GM19351 (cell line): ENCODE measurements around the gene NDUFB4.
A peak's percentile ranks its signal among the peaks of the same experiment; 100 is the strongest.
"Not testable (repeated sequence)": the region's sequence is repeated elsewhere in the genome, so short reads cannot be mapped to it uniquely, and the experiment has no call there.

Experiments used
- ATAC-seq: cut with Tn5 transposase; IDR thresholded peaks from one replicate; pipeline ENCODE4 v1.9.1; 2021; ENCODE audit warnings: mild to moderate bottlenecking, moderate library complexity; ENCODE audit not compliant: unreplicated experiment

Gene NDUFB4

DNA sequence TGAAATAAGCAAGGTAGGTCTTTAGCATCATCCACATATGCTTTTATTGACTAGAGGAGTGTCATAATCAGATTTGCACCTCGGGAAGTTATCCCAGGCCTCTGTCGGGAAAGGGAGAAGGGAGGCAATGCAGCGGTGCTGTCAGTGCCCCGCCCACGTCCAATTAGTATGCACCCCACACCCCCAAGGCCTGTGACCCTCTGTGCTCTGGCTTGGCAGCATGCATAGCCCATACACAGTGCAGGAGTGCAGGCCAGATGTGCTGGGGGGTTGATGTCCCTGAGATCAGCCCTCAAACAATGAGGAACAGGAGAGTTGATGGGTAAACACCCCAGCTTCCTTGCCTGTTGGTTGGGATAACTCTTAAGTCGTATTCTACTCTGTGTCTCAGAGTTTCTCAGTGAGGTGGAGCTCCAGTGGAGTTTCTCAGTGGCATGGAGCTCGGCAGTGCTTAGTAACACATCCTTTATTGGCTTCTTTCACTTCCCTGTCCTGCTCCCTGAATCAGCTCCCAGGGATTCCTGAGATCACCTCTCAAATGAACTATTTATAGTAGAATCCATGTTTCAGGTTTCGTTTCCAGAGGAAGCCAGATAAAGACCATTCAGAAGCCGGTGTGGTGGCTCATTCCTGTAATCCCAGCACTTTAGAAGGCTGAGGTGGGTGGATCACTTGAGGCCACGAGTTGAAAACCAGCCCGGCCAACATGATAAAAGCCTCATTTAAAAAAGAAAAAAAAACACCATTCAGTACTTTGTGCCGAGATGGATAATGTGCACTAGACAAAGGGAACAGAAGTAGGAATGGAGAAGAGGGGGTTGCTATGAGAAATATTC lies 26.7 kb upstream of the NDUFB4 start:
- no peak for ATAC-seq

DNA sequence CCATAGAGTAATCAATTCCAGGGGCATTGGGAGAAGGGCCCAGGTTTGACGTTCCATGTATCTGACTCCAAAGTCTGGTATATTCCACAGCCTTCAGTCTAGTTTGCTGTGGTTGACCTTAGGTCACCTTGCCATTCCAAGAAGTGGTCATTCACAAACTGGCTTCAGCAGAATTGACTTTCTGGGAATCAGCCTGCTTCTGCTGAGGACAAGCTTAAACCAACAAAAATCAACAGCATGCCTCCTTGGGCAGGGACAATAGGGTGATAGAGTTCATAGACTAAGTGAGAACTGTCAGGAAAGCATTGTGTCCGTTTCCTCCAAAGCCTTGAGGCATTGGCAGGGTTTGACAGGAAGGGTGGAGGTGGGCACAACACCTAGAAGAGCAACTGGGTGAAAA lies 24.1 kb upstream of the NDUFB4 start:
- ATAC-seq: no peak

DNA sequence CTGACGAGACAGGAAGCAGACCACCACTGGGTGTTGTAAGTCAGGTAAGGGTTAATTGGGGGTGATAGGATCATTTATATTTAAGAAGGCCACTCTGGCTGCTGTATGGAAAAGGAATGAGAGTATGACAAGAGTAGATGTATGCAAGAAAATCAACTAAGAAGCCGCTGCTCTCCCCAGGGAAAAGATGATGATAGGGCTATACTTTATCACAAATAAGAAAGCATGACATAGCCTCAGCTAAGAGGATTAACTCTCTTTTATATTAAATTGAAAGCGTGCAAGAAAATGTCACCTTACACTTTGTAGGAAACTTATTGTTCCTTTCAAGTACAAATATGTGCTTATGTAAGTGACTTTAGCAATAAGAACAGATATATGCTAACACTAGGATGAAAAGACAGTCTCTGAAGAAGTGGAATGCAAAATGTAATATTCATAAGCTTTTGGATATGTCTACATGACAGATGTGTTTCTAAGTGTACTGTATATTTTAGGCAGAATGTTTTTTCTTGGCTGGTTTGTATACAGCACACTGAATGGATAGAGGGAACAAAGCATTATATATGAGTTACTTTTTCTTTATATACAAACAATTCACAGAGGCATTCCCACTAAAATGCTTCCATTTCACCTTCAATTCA lies 8.7 kb upstream of the NDUFB4 start:
- no peak for ATAC-seq

DNA sequence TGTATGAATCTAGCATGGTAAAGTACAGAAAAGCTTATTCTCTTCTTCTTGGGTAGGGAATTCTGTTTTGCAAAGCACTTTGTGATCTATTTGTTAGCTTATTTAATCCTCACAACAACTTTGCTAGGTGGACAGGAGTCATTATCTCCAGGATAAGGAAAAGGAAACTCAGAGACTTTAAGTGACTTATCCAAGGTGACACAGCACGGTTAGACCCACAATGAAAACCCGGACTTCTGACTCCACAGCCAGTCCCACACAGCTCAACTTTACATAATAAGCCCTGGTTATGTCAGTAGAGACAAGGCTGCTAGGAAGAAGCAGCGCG lies 384 bp upstream of the NDUFB4 start:
- ATAC-seq: no peak

DNA sequence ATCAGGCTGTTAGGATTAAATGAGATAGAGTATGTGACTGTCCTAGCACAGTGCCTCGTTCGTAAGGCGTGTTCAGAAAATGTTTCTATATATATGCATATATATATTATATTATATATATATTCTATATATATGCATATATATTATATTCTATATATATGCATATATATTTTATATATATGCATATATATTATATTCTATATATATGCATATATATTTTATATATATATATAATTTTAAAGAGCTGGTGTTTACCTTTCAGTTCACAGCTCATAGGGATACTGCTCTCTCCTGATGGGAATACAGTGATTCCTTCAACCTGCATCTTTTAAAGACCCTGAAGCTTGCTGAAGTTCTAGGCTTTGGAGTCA lies 702 bp downstream of the NDUFB4 start:
- no peak for ATAC-seq

DNA sequence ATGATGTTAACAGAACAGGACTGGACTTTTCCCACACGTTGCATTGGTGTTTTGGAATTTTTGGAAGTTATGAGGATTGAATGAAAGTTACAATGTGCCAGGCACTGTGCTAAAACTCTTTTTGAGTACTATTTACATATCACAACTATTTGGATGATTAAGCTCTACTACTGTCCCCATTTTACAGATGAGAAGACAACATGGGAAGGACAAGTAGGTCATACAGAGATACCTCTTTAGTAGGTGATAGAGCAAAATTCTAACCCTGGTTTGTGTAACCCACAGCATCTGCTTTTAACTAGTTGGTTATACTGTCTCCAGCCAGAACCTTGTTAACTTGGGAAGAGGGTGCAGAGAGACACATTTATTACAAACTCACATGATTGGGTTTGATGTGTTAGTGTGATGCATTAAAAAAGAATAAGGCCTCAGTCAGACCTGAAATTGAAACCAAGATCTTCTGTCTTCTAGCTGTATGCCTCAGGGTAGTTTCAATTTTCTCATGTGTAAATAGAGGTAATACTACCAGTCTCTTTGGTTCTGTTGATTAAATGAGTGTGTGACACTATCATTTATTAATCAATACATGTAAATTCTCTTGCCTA lies 1.4 kb downstream of the NDUFB4 start:
- ATAC-seq: peak; percentile 46

DNA sequence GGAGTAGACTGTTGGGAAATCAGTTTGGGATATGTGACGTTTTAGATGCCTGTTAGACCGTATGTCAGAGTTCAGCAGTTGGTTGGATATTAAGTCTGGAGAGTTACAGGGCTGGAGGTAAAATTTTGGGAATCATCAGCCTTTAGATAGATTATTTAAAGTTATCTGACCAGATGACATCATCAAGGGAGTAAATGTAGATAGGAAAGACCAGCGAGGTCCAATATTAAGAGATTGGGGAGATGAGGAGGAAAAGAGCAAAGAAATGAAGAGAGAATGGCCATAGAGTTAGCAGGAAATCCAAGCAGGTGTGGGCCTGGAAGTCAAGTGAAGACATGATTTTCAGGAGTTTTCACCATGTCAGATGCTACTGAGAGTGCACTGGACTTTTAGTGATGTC lies 3.1 kb downstream of the NDUFB4 start:
- ATAC-seq: no peak

DNA sequence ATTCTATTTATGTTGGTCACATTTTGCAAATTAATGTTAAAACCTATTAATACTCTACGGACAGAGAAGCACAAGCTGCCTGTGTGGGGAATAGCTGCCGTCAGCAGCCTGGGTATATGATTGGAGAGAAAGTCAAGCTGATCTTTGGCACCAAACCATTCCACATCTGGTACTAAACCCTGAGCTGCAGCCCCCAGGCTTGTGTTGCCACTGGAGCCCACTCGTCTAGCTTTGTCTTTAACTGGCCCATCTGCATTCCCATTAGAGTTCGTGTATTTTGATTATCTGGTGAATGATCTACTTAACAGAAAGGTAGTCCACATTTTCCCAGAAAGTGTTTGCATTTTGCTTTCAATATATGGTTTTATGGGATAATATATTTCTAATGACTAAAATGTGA lies 5.4 kb downstream of the NDUFB4 start:
- ATAC-seq: no peak

DNA sequence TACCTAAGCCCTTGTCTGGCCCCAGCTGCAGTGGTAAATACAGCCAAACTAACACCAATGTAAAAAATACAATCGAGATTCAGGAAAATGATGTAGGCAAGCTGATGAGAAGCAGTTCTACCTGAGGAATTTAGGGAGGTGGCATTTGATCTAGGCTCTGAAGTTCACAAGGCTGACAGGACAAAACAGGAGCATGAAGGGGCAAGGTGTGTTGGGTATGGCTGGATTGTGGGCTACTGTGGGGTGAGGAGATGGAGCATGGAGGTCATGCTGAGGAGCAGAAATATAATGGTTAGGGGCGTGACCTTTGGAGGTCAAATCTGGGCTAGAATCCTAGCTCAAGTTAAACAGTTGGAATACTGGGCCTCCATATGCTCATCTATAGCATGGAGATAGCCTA lies 6.5 kb downstream of the NDUFB4 start:
- no peak for ATAC-seq

DNA sequence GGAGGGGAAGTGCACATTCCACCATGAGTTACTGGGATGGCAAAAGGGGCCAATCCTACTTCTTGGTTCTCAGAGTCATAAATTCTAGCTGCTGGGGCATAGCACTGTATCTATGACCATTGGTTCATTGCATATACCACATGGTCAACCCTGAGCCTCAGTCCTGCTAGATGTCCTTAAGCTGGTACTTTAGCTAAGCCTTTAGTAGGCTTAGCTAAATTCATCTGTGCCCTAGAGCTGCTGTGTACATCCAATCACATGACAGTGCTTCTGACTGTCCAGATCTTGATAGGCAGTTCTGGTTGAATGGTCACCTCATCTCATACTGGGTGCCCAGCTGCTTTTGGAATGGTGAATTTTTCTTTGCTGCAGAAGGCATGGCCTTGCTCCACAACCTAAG lies 8.2 kb downstream of the NDUFB4 start:
- ATAC-seq: no peak

DNA sequence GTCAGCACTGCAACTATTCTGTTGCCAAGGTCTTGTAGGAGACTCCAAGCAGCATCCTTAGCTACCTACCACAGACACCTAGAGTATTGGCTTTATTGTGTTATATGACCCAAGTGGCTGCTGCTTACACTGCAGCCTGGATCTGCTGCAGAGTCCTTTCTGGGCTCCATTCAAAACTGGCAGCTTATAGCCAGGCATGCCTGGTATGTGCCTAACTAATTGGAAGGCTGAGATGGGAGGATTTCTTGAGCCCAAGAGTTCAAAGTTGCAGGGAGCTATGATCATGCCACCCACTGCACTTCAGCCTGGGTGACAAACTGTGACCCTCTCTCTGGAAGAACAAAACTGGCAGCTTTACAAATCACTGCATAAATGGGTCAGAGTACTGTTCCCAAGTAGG lies 8.6 kb downstream of the NDUFB4 start:
- ATAC-seq: no peak

DNA sequence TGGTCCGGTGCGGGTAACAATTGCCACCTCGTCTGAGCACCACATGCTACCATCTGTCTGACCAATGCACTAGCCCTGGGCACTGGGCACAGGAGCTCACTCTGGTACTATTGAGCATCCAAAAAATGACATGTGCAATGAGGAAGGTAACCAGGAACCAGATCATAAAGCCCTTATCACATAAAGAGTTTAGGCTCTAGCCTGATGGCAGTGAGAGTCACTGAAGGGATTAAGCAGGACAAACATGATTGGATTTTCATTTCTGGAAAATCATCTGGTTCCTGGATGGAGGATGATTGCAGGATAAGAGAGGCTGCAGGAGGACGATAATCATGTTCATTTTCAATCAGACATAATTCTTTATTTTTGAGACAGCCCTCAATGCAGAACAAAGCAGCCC lies 12.4 kb downstream of the NDUFB4 start:
- ATAC-seq: no peak

DNA sequence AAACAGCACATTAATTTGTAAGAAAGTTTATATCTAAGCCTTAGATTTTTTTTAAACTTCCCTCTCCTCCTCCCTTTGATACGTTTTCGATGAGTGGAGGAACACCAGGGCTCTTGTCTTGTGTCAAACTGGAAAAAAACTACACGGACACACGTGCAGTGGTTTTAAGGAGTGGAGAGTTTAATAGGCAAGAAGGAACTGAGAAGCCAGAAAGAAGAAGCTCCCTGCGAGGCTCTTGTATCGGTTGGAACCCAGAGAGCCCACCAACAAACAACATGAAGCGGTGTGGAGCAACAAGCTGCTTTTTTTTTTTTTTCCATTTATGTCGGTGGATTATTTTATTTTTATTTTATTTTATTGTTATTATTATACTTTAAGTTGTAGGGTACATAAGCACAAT lies 18.6 kb downstream of the NDUFB4 start:
- ATAC-seq: no peak

DNA sequence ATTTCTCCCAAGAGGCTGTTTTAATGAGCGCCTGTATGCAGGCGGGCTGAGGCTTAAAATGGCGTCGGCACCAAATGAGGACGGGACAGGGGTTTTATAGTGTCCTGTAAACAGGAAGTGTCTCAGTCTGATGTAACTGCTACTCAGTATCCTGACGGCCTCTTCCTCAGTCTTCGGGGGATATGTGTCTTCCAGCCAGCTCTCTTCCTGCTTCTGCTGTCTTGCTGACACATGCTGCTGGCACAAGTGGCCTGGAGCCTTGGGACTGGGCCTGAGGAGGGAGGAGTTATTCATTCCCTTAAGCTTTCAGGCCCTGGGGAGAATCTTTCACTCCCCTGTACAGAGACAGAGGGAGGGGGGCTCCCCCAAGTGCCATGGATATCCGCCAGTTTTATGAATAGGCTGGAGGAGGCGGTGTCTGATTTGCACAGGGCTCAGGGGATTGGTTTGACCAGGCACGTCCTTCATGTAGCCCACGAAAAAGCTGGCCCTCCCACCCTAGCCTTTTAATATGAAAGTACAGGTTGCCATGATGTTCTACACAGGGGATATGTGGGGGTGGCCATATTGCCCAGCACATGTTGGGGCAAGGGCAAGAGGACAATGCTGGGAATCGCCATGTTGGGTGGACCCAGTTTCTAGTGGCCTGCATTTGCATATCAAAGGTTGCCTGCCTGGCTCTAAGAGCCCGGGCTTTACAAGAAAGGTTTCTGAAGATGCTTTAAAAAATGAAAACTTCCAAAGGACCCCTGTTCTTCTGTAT lies 19.9 kb downstream of the NDUFB4 start:
- no peak for ATAC-seq

DNA sequence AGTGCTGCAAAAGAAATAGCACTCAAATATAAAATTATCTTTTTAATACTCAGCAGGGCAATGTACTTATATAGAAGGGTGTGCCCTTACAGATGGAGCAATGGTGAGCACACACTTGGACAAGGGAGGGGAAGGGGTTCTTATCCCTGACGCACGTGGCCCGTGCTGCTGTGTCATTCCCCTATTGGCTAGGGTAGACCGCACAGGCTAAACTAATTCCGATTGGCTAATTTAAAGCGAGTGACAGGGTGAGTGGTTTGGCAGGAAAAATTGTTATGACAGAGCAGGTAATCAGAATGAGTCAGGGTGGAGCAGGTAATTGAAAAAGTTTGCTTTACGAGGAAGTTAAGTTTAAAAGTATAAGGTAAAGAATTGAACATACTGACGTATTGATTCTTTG lies 20.6 kb downstream of the NDUFB4 start:
- not testable (repeated sequence) for ATAC-seq

DNA sequence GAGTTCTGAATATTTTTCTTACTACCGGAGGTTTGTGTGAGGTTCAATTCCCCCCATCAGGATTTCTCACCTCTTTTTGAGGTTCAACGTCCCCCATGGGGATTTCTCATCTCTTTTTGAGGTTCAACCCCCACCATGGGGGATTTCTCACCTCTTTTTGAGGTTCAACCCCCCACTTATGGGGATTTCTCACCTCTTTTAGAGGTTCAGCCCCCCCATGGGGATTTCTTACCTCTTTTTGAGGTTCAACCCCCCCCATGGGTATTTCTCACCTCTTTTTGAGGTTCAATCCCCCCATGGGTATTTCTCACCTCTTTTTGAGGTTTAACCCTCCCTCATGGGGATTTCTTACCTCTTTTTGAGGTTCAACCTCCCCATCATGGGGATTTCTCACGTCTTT lies 26.3 kb downstream of the NDUFB4 start:
- ATAC-seq: no peak

DNA sequence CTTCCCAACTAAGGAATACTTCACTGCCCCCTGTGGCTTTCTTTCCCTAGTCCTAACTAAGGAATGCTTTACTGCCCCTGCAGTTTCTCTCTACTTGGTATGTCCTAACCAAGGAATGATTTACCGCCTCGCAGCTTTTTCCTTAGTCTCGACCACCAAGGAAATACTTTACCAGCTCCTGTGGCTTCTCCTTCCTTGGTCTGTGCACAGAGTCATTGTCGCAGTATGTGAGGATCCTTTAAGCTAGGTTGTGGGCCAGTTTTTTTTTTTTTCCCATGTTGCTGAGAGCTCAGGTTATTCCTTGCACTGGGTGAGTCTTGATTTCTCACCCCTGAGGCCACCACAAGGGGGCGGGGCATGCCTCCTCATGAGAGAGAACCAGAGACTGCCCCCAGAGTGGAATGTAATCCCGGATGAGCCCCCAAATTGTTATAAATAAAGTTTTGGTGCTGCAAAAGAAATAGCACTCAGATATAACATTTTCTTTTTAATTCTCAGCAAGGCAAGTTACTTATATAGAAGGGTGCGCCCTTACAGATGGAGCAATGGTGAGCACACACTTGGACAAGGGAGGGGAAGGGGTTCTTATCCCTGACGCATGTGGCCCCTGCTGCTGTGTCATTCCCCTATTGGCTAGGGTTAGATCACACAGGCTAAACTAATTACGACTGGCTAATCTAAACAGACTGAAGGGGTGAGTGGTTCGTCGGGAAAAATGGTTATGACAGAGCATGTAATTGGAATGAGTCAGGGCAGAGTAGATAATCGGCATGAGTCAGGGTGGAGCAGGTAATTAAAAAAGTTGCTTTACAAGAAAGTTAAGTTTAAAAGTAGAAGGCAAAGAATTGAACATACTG lies 27.0 kb downstream of the NDUFB4 start:
- ATAC-seq: no peak

DNA sequence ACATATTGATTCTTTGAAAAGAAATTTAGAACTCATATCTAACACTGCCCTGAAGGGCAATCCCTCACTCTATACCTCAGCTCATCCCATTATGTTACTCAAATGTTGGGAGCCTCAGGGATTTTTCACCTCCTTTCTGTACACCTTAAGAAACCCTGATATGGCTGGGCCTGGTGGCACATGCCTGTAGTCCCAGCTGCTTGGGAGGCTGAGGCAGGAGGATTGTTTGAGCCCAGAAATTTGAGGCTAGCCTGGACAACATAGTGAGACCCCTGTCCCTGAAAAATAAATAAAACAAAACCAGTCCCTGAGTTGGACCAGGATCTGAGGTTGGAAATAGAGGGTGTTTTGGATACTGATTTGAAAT lies 27.6 kb downstream of the NDUFB4 start:
- ATAC-seq: no peak

DNA sequence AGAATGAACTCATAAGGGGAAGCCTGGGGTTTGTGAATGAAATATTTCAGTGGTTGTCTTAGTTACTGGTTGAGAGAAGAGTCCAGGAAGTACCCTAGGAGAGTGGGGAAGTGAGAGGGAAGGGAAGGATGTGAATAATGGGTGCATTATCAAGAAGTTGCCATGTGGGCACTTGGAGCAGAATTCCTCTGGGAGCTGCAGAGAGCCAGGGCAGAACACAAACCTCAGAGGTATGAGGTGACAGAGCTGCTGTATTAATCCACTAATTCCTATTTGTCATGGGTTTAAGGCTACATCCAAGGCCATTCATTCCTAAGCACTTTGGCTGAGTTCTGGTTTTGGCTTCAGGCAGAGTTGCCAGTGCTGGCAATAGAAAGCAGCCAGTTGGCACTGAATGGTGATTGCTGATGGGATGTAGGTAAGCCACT lies 29.0 kb downstream of the NDUFB4 start:
- ATAC-seq: no peak

DNA sequence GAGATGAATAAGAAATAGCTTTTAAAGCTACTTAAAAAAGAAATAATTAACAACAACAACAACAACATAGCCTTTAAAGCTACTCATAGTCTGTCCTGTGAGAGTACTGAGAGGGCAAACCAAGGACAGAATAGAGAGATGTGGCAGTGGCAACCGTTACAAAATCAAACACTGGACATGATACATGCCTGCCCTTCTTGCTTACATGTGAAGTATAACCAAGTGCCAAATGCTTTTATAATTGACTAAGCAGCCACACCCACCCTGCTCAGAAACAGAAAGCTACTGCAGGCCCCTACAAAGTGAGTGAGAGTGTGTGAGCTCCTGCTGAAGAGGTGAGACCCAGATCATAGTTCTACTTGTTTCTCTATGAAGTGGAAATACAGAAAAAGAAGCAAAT lies 38.4 kb downstream of the NDUFB4 start:
- no peak for ATAC-seq
